NCI-H524 treated with DMSO at 0.1 percent for 48 hours (cell line): ENCODE data around the gene TCN2.
"Not testable (repeated sequence)": the region's sequence is repeated elsewhere in the genome, so short reads cannot be mapped to it uniquely, and the experiment has no call there.

Source experiments
- DNase-seq: peaks from one replicate; lab custom pipeline; 2025; lab: John Stamatoyannopoulos, UW

Gene TCN2

GRCh38 chr22:30578481-30578880, 28.5 kb upstream of the TCN2 start:
- no peak for DNase-seq

GRCh38 chr22:30580896-30581295, 26.1 kb upstream of the TCN2 start:
- DNase-seq, result no peak

- no peak for DNase-seq
Measured at GRCh38 chr22:30582051-30582450, 24.9 kb upstream of the TCN2 start.

- DNase-seq, result no peak
Measured at GRCh38 chr22:30582788-30583545, 24.0 kb upstream of the TCN2 start.

- DNase-seq, result no peak
Measured at GRCh38 chr22:30584441-30584840, 22.5 kb upstream of the TCN2 start.

GRCh38 chr22:30586414-30586813, 20.6 kb upstream of the TCN2 start:
- no peak for DNase-seq

- no peak for DNase-seq
Measured at GRCh38 chr22:30591191-30591587, 15.8 kb upstream of the TCN2 start.

GRCh38 chr22:30591588-30592359, 15.2 kb upstream of the TCN2 start, which contains the start of gene PES1:
Gene PES1 (minus strand): TSS chr22:30591910. CDS start chr22:30591833, 77 bp downstream.
- peak; percentile 94 for DNase-seq

GRCh38 chr22:30592360-30592713, 14.6 kb upstream of the TCN2 start:
- not testable (repeated sequence) for DNase-seq

GRCh38 chr22:30596199-30596598, 10.8 kb upstream of the TCN2 start:
- DNase-seq, result no peak

- no peak for DNase-seq
Measured at GRCh38 chr22:30596886-30597285, 10.1 kb upstream of the TCN2 start.

GRCh38 chr22:30598986-30599385, 8.0 kb upstream of the TCN2 start:
- DNase-seq, result no peak

GRCh38 chr22:30600921-30601320, 6.1 kb upstream of the TCN2 start:
- no peak for DNase-seq

- no peak for DNase-seq
Measured at GRCh38 chr22:30601464-30601863, 5.5 kb upstream of the TCN2 start.

- DNase-seq, result no peak
Measured at GRCh38 chr22:30602049-30602448, 4.9 kb upstream of the TCN2 start.

- no peak for DNase-seq
Measured at GRCh38 chr22:30603801-30604200, 3.2 kb upstream of the TCN2 start.

GRCh38 chr22:30604723-30605122, 2.3 kb upstream of the TCN2 start:
- no peak for DNase-seq

- no peak for DNase-seq
Measured at GRCh38 chr22:30605449-30606110, 1.4 kb upstream of the TCN2 start.

GRCh38 chr22:30607300-30607930, 441 bp downstream of the TCN2 start:
- DNase-seq, result no peak

- no peak for DNase-seq
Measured at GRCh38 chr22:30607939-30608338, 965 bp downstream of the TCN2 start.

GRCh38 chr22:30609260-30610185, 2.5 kb downstream of the TCN2 start:
- no peak for DNase-seq
